HG03575 (cell line): ENCODE data around the gene STAT3.
"Not testable (repeated sequence)": the region's sequence is repeated elsewhere in the genome, so short reads cannot be mapped to it uniquely, and the experiment has no call there.

Experiments
- ATAC-seq: cut with Tn5 transposase; IDR thresholded peaks from one replicate; pipeline ENCODE4 v1.9.1; 2021; ENCODE audit not compliant: unreplicated experiment, insufficient number of reproducible peaks, low FRiP score; ENCODE audit errors: extremely low read depth

Gene STAT3

GRCh38 chr17:42273474-42274252 lies 114.6 kb downstream of the STAT3 start:
- ATAC-seq: no peak

- no peak for ATAC-seq
Observed at GRCh38 chr17:42272162-42272907, 115.9 kb downstream of the STAT3 start.

- no peak for ATAC-seq
Observed at GRCh38 chr17:42271779-42272035, 116.5 kb downstream of the STAT3 start.

- no peak for ATAC-seq
Observed at GRCh38 chr17:42271006-42271778, 117.0 kb downstream of the STAT3 start.

GRCh38 chr17:42270596-42270995 lies 117.6 kb downstream of the STAT3 start:
- ATAC-seq: no peak

GRCh38 chr17:42270170-42270535 lies 118.1 kb downstream of the STAT3 start:
- ATAC-seq: no peak

- ATAC-seq: no peak
Observed at GRCh38 chr17:42268236-42268635, 120.0 kb downstream of the STAT3 start.

GRCh38 chr17:42266918-42267766 lies 121.1 kb downstream of the STAT3 start:
- ATAC-seq: no peak

- no peak for ATAC-seq
Observed at GRCh38 chr17:42266462-42266861, 121.8 kb downstream of the STAT3 start.

- not testable (repeated sequence) for ATAC-seq
Observed at GRCh38 chr17:42264366-42264765, 123.9 kb downstream of the STAT3 start.
